ENCODE data around the gene IFNA14.

Gene IFNA14

DNA sequence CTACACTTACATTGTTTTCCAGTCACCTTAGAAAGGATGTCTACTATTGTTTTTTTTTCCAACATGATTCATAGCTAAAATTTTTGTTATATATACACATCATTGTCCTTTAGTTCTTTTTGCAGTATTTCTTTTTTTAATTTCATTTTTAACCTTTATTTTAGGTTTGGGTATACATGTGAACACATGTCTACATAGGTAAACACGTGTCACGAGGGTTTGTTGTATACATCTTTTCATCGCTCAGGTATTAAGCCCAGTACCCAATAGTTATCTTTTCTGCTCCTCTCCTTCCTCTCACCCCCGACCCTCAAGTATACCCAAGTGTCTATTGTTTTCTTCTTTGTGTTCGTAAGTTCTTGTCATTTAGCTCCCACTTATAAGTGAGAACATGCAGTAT, 46.3 kb upstream of the IFNA14 start:
- Histone ChIP-seq H3K4me2 (ENCODE audit: low read depth, low read length) (no peak overlapping the region), H3K79me2 (ENCODE audit: low read length) (no peaks in the 10 kb centered on the region), H2AFZ (ENCODE audit: low read length) (no peak overlapping the region), H3K9me2 (replicated peaks; ENCODE audit: insufficient read depth, low read length) (no peaks in the 10 kb centered on the region), H3K9ac (ENCODE audit: low read length) (no peak overlapping the region), H4K20me1 (ENCODE audit: insufficient read depth, low read length) (no peaks in the 10 kb centered on the region), H3K9me3 (replicated peaks; ENCODE audit: insufficient read depth, low read length) (no peaks in the 10 kb centered on the region), H3K36me3 (replicated peaks; ENCODE audit: insufficient read depth, low read length) (no peaks in the 10 kb centered on the region), H3F3A (ENCODE audit: insufficient read depth, low read length) (no peaks in the 10 kb centered on the region), H3K27me3 (replicated peaks; ENCODE audit: insufficient read depth, low read length) (no peaks in the 10 kb centered on the region), H3K4me3 (ENCODE audit: low read length) (no peak overlapping the region), H3K4me1 (ENCODE audit: low read length) (no peaks in the 10 kb centered on the region), H3K27ac (ENCODE audit: low read length) (no peak overlapping the region)
- TF ChIP-seq, protein P1, sequence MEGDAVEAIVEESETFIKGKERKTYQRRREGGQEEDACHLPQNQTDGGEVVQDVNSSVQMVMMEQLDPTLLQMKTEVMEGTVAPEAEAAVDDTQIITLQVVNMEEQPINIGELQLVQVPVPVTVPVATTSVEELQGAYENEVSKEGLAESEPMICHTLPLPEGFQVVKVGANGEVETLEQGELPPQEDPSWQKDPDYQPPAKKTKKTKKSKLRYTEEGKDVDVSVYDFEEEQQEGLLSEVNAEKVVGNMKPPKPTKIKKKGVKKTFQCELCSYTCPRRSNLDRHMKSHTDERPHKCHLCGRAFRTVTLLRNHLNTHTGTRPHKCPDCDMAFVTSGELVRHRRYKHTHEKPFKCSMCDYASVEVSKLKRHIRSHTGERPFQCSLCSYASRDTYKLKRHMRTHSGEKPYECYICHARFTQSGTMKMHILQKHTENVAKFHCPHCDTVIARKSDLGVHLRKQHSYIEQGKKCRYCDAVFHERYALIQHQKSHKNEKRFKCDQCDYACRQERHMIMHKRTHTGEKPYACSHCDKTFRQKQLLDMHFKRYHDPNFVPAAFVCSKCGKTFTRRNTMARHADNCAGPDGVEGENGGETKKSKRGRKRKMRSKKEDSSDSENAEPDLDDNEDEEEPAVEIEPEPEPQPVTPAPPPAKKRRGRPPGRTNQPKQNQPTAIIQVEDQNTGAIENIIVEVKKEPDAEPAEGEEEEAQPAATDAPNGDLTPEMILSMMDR (IDR thresholded peaks at IDR 0.05; ENCODE audit: low read length), result no peak
- TF ChIP-seq EZH2phosphoT487 (IDR thresholded peaks at IDR 0.05; ENCODE audit: low read length) (no peak), EZH2 (optimal IDR thresholded peaks at IDR 0.05; ENCODE audit: low read depth, low read length) (no peak)
- no peak for DNase-seq

DNA sequence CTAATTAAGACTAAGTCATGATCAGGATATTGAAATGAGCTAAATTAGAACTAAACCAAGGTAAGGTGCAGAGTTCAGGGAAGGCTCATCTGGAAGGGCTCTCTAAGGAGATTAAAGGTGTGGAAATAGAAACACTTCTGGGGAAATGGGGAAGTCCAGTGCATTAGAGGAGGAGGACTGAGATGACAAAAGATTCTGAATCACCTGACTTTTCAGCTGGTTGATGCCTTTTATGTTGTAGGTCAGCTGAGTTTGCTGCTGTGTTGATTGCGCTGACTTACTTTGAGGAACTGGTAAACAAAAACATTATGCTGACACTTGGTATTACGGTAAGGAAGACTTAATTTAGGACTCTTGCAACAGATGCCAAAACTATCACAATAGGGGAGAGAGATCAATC, 41.5 kb upstream of the IFNA14 start:
- no peak overlapping the region for H3K27ac ChIP-seq (ENCODE audit: low read length)

DNA sequence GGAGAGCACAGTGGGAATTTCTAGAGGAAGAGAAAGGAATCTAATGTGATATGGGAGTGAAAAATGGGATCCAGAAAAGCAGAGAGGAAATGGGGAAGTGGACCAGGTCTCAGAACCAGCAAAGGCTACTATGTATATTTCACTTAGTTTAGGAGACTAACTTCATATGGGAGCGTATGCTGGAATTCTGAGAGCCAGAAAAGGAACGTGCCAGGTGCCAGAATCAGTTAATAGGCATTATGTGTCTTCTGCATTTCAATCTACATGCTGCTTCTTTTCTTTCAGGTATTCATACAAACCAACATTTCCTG, 28.5 kb upstream of the IFNA14 start:
- H3K4me2 ChIP-seq (ENCODE audit: low read depth, low read length), result no peak overlapping the region
- no peaks in the 10 kb centered on the region for H3K9me3 ChIP-seq (replicated peaks; ENCODE audit: insufficient read depth, low read length)
- H3K27me3 ChIP-seq (replicated peaks; ENCODE audit: insufficient read depth, low read length), result no peaks in the 10 kb centered on the region
- H3K79me2 ChIP-seq (ENCODE audit: low read length), result no peaks in the 10 kb centered on the region
- no peak overlapping the region for H3K27ac ChIP-seq (ENCODE audit: low read length)
- no peak overlapping the region for H3K9ac ChIP-seq (ENCODE audit: low read length)
- H3F3A ChIP-seq (ENCODE audit: insufficient read depth, low read length), result no peaks in the 10 kb centered on the region
- no peaks in the 10 kb centered on the region for H3K36me3 ChIP-seq (replicated peaks; ENCODE audit: insufficient read depth, low read length)
- H4K20me1 ChIP-seq (ENCODE audit: insufficient read depth, low read length), result no peaks in the 10 kb centered on the region
- H2AFZ ChIP-seq (ENCODE audit: low read length), result no peak overlapping the region
- TF ChIP-seq, protein P1 (IDR thresholded peaks at IDR 0.05; ENCODE audit: low read length), result no peak
- no peak for TF ChIP-seq EZH2 (optimal IDR thresholded peaks at IDR 0.05; ENCODE audit: low read depth, low read length)
- no peak for TF ChIP-seq EZH2phosphoT487 (IDR thresholded peaks at IDR 0.05; ENCODE audit: low read length)
- H3K4me1 ChIP-seq (ENCODE audit: low read length), result no peaks in the 10 kb centered on the region
- H3K9me2 ChIP-seq (replicated peaks; ENCODE audit: insufficient read depth, low read length), result no peaks in the 10 kb centered on the region
- DNase-seq, result no peak
- H3K4me3 ChIP-seq (ENCODE audit: low read length), result no peak overlapping the region

More for the DNA sequence above, 41.5 kb upstream of the IFNA14 start:
- Histone ChIP-seq H3K79me2 (ENCODE audit: low read length) (no peaks in the 10 kb centered on the region), H3K4me1 (ENCODE audit: low read length) (no peaks in the 10 kb centered on the region), H3K27me3 (replicated peaks; ENCODE audit: insufficient read depth, low read length) (no peaks in the 10 kb centered on the region), H3K36me3 (replicated peaks; ENCODE audit: insufficient read depth, low read length) (no peaks in the 10 kb centered on the region), H3K9me3 (replicated peaks; ENCODE audit: insufficient read depth, low read length) (no peaks in the 10 kb centered on the region), H4K20me1 (ENCODE audit: insufficient read depth, low read length) (no peaks in the 10 kb centered on the region), H3K4me2 (ENCODE audit: low read depth, low read length) (no peak overlapping the region), H3F3A (ENCODE audit: insufficient read depth, low read length) (no peaks in the 10 kb centered on the region), H3K9ac (ENCODE audit: low read length) (no peak overlapping the region), H3K4me3 (ENCODE audit: low read length) (no peak overlapping the region), H3K9me2 (replicated peaks; ENCODE audit: insufficient read depth, low read length) (no peaks in the 10 kb centered on the region), H2AFZ (ENCODE audit: low read length) (no peak overlapping the region)
- no peak for DNase-seq
- TF ChIP-seq, protein P1 (IDR thresholded peaks at IDR 0.05; ENCODE audit: low read length), result no peak
- no peak for TF ChIP-seq EZH2 (optimal IDR thresholded peaks at IDR 0.05; ENCODE audit: low read depth, low read length)
- TF ChIP-seq EZH2phosphoT487 (IDR thresholded peaks at IDR 0.05; ENCODE audit: low read length), result no peak
